H4 (cell line): ENCODE data around the gene UTP11. TPM values are rescaled to one million over a fixed set of nuclear protein-coding genes. Genes with fewer than 3 reads are reported as not detected.

Experiments
- DNase-seq: peaks from one replicate; pipeline ENCODE4 v3.0.0-alpha.2; 2015; ENCODE audit warnings: low spot score
- total RNA-seq: library from RNA; depleted of rRNA; stranded (reverse); fragments of >200 nt; shearing (Covaris generic); gene quantifications from 2 replicates; pipeline ENCODE4 v1.2.3, GENCODE V29; 2014

The UTP11 gene
- total RNA-seq, 1 experiment from 2014 or later = 87.3 TPM

DNA sequence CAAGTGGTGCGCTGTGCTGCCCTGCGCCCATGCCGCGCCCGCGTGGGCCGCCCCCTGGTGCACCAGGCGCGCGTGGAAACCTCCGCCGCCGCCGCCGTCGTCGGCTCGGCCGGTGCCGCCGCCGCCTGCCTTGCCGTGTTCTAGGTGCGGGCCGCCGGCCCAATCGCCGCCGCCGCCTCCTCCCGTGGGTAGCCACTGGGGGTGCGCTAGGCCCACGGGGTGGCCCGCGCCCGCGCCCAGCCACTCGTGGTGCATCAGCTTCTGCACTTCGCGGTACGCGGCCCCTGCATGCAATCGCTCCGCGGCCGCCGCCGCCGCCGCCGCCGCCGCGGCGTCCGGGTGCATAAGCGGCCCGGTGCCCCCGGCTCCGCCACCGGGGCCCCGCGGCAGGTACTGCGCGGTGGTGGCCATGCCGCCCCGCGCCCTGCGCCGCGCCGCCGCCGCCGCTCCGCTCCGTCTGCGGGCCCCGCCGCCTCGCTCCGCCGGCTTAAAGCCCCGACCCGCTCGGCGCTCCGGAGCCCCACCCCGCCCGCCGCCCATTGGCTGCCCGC lies 33.9 kb downstream of the UTP11 start, which contains the start of gene POU3F1:
POU3F1 (minus strand) TSS at position 461 of the 551 bp plus-strand sequence; CDS start at position 411, 50 bp downstream.
- DNase-seq = no peak

DNA sequence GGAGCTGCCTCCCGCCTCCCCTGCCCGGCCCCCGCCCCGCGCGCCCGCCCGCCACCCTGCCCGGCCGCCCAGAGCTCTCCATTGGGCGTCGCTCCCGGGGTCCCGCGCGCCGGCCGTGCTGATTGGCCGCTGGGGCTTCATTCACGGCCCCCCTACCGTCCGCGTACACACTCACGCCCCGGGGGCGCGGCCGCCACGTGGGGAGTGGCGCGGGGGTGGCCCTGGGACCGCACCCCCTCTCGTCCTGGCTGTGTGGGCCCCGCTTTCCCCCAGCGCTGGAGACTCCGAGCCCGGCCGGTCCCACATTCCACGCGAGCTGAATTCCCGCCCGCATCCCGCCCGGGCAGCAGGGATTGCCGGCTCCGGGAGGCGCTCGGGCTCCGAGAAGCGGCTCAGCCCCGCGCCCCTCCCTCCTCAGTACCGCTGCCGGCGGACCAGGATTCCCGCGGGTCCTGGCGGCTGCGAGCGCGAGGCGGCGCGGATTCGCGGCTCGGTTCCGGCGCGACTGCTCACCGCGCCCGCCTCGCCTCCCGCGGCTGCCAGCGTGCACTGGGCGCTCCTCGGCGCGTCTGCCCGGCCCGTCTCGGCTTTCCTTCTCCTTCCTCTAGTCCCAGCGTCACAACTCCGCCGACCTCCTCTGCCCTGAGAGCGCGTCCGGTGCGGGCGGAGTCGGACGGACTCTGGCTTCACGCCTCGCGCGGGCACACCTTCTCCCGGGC lies 34.5 kb downstream of the UTP11 start:
- peak; percentile 65 for DNase-seq

DNA sequence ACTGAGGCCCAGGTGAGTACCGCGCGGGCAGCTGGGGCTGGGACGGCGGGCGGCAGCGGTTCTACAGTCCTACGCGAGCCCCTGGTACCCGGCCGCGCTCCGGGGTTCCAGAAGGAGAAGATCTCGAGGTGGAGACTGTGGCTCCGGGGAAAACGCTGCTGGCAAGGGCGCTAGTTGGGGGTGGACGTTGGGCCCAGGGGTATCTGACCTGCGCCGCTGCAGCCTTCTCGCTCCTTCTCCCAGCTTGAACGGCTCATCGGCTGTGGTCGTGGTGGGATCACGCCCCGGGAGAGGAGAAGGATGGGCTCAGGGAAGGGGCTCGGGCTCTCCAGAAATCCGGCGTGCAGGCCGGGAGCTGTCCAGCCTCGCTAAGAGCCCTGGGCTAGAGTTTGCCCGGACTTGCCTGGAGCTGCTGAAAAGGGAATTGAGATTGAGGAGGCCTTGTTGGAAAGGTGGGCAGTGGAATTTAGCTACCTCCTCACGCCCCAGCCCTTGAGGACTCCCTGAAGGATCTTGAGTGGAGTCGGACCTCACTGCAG lies 35.1 kb downstream of the UTP11 start:
- no peak for DNase-seq

DNA sequence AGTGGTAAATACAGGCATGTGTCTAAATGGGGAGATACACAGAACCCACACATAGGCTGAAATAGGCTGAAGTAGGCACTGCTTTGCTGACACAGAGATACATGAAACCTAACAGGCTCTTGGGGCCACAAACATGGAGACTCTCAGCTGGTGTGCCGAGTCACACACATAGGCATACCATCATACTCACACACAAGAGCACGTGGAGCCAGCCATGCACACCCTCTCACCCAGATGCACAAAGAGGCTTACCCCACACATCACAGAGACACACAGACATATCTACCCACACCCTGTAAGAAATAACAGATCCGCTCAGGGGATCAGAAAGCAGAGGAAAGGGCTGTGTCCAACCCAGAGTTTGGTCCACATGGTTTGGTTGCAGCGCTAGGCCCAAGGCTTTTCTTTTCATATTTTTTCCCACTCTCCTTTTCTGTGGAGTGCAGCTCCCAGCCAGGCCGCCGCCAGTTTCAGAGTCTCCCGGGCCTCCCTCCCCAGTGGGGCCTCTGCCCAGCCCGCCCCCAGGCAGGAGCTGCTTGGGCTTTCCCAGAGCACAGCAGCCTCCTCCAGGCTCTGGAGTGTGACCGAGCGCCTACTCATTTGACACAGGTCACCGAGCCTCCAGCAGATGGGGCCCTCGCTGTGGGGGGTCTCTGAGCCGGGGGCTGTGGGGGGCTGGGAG lies 38.0 kb downstream of the UTP11 start:
- DNase-seq = no peak

DNA sequence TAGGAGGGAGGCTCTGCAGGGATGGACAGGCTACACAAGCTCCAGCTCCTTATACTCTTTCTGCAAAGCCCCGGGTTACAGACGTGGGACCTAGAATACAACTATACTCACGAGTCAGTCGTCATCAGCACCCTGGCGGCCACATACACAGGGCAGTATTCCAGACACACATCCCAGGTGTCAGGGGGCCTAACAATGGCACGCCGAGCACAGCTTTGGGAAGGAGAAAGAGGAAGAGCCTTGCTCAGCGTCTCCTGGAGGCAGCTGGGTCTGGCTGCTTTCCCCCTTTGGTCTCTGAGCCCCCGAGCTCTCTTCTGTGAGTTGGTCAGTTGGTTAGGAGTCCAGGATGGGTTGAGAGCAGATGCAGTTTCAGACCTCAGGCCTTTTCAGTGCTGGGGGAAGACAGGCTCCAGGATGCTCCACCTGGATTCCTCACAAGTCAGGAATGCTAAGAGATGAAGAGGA lies 38.6 kb downstream of the UTP11 start:
- DNase-seq = no peak

DNA sequence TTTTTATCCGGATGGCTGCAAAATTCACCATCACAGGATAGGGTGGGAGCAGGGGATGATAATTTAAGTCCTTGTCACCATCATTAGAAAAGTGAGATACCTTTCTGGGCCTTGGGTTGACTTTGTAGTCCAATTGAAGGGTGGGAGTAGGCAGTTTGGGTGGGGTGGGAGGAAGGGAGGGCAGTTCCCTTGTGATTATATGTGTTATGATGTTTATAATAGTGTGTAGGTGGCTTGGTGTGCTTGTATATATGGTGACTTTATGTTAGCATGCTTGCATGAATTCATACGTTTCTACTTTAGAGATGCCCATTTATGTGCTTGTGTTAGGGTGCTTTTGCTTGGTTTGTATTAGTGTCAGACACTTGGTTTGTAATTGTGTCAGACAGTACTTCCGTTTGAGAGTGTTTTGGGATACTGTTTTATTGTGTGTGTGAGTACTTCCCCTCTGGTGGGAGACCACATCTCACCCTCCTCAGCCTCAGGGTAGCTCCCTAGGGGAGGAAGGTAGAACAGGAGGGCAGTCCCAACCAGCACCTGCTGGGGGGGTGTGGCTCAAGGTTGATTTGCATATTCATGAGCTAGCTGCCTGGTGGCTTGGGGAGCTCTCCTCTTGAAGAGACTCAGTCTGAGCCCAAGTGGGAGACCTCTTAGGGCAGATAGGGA lies 40.3 kb downstream of the UTP11 start:
- DNase-seq = no peak

DNA sequence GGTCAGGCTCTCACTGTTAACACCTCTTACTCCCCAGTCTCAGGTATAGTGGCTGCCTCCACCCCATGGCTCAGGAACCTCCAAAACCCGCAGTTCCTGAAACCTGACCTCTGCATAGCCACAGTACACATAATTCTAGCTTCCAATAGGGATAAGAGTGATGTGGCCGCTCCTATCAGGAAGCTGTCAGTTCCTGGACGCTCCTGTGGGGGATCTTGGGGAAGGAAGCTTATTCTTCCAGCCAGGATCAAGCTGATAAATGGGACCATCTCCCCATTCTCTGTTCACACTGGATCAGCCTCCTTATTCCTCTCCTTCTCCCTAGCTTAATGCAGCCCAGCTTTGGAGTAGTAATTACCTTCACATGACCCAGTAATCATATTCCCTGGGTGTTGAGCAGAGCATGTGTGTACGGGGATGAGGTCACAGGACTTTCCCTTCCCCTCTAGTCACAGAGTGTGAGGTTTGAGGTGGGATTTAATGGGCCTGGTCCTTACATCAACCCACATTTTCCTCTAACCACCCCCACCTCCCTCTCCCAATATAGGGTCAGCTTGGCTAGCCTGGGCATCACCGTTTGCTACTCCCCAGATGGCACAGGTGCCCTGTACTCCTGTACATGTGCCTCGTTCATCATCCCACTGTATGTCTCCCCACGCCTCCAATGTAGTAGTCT lies 41.0 kb downstream of the UTP11 start:
- no peak for DNase-seq

DNA sequence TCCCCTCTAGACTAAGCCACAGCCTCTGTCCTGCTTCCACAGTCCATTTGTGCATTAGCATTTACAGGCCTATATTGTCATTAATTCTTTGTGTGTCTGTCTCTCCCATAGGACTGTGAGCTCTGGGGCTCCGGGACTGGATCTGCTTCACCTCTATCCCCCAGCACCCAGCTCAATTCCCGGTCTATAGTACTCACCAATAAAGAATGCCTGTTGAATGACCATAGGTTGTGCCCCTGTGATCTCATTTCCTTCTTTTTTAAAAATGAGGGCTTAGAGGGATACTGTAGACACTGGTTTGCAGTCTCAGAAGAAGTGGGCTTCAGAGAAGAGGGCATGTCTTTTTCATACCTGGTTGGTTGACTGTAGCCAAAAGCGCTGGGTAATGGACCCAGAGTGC lies 42.9 kb downstream of the UTP11 start:
- DNase-seq = no peak

DNA sequence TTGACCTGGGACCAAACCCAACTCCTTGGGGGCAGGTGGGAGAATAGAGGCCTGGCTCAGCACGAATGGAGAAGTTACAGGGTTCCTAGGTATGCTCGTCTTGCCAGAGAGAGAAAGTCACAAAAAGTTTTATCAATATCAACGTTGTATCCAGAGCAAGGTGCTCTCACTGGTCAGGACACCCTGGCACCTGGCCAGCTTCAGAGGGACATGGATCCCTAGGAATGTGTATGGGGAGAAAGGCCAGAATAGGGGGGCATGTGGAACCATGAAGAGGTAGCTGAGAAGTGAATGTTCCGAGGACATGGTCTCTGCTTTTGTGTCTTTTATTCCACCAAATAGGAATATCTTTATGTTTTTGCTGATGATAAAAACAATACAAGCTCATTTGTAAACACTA lies 43.4 kb downstream of the UTP11 start:
- no peak for DNase-seq

DNA sequence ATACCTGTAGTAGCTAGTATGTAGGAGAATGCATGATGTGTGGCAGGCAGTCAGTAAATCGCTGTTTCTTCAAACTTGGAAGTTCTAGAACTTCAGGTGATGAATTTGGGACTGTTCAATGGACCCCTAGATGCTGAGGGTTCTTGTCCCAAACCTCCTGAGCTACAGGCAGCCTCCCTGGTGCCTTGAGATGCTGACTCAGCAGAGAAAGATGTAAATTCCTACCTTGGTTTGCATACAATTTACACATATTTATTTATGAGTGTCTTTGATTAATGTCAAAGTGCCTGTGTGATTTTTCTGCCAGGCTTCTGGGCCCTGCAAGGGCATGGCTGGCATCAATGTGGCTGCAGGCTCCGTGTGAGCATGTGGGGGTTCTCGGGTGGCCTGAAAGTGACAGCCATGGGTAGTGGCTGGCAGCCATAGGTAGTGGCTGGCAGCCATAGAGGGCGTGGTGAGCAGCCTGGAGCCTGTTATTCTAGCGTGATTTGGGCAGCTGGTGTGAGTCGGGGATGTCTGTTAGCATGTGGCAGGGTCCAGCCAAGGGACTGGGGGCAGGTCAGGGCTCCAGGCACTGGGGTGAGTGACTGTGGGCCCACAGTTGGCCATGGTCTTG lies 47.2 kb downstream of the UTP11 start:
- DNase-seq = no peak

DNA sequence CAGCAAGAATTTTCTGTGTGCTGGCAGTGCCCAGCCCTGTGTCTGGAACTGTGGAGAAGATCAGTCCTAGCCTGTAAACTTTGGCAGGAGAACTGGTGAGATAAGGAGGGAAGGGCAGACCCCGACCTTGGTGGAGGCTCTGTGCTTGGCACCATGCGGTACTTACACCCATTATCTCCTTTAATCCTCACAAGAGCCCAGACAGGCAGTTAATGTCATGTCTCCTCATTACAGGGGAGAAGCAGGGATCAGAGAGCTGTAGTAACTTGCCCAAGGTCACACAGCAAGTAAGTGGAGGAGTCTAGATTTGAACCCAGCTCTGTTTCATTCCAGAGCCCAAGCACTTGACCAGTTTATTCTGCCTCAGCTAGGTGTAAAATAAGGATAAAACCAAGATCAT lies 48.0 kb downstream of the UTP11 start:
- no peak for DNase-seq

DNA sequence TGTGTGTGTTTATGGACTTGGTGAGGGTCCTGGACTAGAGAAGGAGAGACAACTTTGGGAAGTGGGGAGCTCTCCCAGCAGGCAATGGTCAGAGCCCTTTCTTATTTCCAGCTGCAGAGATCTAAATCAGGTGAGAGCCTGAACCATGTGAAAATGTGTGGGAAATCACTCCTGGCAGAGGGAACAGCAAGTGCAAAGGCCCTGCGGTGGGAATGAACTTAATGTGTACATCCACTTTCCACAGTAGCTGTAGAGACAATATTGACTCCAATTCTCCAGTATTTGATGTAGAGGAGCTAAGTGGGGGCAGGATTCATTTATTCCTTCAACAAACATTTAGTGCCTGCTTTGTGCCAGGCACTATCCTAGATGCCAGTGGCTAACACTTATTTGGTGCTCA lies 48.8 kb downstream of the UTP11 start:
- DNase-seq = no peak

DNA sequence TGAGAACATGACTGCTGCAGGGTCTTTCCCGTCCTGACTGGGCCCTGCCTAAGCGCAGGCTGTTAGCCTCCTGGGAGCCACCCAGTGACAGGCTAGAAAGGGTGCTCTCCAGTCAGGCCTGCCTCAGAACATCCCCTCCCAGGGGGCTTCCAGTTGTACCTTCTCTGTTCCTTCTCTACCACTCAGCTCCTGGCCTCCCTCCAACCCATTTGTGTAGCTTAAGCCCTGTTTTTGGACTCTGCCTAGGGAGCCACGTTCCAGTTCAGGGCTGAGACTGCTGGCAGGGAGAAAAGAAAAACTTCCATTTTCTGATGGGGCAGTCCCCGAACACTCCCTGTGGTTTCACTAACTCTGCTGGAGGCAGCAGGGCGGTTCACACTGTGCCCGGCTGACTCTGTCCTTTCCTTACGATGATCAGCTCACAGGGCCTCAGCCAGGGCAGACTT lies 49.4 kb downstream of the UTP11 start:
- no peak for DNase-seq

DNA sequence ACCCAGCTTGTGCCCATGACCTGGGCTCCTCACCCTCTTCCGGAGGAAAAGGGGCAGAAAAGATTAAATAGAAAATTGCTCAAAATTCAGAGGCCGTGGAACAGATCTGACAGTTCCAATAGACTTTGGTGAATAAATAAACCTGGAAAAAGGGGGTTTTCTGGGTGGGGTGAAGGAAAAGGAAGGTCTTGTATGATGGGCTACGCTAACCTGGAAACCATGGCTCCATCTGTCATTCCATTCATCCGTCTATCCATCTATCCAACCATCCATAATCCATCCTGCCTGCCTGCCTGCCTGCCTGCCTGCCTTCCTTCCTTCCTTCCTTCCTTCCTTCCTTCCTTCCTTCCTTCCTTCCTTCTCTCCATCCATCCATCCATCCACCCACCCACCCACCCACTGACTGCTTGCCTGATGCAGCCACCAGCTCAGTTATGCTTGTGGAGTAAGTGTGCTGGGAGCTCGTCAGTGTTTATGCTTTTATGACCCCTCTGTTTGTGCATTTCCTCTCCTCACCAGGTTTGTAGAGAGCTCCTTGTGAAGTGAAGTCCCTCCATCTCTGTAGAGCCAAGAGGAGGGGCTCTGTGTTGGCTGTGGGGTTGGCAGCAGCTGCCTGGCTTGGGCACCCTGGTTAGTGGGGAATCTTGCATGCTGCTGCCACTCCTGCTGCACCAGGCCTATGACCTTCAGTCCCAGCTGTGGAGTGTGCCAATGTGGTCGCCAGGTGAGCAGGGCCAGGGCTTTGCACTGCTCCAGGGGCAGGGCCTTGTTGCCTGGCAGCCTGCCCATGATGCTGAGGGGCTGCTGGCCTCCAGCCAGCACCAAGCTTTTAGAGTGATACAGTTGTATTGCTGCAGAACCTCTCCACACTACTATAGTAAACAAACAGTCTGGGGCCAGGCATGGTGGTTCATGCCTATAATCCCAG lies 50.1 kb downstream of the UTP11 start:
- no peak for DNase-seq

DNA sequence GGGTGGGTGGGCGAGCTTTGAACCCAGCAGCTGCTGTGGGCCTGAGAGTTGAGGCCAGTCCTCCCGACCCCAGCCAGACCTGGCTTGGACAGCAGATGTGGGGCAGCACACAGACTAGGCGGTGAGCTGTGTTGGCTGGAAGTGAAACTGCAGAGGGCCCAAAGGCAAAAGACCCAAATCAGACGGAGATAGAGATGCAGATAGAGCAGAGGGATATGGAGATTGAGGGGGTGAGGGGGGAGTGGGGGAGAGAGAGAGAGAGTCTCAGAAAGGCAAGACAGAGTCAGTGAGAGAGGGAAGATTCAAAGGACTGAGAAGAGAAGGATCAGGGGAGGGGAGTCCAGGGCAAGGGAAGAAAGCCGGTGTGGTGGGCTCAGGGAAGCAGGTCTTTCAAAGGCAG lies 51.1 kb downstream of the UTP11 start:
- DNase-seq = no peak

DNA sequence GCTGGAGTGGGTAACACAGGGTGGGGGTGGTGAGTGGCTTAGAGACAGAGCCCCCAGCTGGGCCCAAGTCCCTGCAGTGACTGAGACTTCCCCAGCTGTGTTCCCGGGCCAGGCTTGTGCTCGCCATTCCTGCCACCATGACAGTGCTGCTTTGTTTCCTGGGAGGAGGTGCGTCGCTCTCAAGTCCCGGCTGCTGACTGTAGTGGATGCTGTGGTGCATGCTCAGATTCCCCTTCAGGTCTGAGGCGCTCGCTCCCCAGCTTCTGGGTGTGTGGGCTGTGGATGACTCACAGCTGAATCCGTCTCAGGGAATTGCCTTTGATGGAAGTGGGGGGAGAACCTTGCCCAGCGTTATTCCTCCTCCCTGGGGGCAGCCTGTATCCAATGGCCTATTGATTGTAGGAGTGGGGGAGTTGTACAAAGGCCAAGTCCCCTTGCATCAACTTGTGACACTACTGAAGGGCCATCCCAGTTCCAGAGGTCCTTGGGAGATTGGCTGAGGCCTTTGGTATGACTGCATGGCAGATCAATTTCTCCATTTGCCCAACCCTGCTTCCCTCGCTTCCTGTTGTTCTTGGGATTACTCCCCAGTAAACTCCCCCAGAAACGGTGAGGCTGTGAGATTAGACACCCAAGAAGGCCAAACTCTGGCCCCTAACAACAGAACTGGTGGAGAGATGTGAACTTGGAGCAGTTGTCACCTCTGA lies 51.8 kb downstream of the UTP11 start:
- peak; percentile 91 for DNase-seq

DNA sequence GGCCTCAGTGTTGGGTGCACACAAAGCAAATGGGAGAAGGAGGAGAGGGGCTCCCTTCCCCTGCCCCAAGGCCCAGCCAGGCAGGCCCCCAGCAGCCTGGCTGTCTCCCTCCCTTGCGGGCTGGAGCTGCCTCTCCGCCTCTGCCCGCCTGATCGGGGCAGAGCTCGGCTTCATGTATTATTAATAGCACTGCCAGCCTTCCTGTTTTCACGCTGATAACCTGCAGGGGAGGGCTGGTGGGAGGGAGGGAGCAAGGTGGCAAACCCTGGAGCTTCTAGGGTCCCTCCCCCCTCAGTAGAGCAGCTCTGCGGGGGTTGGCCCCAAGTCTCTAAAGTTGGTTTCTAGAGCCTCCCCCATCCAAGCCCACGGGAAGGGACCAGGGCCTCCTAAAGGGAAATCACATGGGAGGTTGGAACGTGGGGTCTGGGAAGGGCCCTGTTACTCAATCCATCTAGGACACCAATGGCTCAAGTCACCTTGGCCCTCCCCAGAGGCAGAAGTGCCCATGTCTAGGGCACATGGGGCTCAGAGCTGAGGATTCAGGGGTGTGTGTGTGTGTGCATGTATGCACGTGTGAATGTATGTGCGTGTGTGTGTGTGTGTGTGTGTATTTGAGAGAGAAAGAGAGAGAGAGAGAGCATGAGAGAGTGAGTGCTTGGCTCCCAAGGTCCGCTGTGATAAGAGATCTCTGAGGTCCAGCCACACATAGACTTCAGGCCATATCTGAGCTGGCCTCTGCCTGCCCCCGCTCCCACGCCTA lies 55.9 kb downstream of the UTP11 start:
- DNase-seq = no peak

DNA sequence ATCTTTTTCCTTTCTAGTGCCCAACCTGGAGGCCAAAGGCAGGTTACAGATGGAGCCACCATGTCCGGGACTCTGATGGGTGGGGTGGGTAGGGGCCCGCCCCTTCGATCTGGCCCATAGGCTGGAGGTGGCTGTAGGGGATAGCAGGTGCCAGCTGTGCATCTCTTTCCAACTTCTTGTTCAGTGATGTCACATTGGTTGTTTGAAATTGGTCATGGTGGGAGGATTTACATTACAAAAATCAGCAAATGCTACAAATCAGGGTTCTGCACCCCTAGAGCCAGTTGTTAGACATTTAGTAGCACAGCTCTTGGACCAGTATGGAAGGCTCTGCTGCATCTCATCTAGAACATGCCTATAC lies 56.4 kb downstream of the UTP11 start:
- DNase-seq = no peak
